ENCODE results near the gene ADAM12. TPM values are rescaled to one million over a fixed set of nuclear protein-coding genes. Genes with fewer than 3 reads are reported as not detected.
"Not testable (repeated sequence)": the region's sequence is repeated elsewhere in the genome, so short reads cannot be mapped to it uniquely, and the experiment has no call there.

The ADAM12 gene
- total RNA-seq, 2 donors from 2014 or later, result 0.71 to 1.2 TPM

DNA sequence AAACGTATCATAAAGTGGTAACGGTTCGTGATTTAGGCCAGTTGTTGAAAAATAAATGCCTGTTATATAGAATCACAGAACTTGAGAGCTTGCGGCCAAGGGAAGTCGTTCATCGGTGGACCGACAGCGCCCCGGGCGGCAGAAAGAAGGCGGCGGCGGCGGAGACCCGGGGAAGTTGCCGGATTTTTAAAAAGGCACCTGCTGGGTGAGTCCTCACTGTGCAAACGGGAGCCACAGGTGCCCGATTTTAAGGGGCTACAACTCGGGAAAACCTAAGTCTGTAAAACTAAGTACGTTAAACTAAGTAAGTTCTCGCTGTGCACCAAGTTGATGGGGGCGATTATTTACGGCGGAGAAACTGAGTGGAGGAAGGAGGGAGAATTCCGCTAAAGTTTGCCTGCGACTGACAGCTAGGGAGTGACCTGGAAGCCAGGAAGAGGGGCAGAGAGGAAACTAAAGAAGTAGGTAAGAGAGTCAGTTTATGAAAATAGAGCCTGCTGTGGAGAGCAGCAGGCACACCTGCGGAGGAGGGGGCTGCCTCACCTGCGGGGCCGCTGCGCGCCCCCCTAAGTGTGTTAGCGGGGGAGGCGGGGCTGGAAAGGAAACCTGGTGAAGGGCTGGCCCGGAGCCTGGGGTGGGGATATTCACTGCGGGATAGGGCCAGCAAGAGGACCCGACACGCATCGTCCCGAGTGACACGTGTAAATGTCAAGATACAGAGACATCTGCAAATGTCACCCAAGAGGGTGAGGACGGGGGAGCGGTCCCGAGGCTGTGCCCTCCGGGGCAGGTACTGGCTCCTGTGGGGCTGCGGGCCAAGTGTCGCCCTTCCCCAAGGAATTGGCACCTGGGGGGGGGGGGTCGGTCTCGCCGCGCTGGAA is 996 bp downstream of the ADAM12 start:
- DNase-seq (ENCODE audit: low spot score), result peak; percentile 85
- no peaks in the 10 kb centered on the region for H3K9me3 ChIP-seq
- peak overlapping the region in 1 of 2 donors; percentile 62 for H3K27ac ChIP-seq
- H3K36me3 ChIP-seq, result no peaks in the 10 kb centered on the region
- peaks cover 0 to 4% of the 10 kb centered on the region in 2 donors for H3K27me3 ChIP-seq
- TF ChIP-seq, protein P1, sequence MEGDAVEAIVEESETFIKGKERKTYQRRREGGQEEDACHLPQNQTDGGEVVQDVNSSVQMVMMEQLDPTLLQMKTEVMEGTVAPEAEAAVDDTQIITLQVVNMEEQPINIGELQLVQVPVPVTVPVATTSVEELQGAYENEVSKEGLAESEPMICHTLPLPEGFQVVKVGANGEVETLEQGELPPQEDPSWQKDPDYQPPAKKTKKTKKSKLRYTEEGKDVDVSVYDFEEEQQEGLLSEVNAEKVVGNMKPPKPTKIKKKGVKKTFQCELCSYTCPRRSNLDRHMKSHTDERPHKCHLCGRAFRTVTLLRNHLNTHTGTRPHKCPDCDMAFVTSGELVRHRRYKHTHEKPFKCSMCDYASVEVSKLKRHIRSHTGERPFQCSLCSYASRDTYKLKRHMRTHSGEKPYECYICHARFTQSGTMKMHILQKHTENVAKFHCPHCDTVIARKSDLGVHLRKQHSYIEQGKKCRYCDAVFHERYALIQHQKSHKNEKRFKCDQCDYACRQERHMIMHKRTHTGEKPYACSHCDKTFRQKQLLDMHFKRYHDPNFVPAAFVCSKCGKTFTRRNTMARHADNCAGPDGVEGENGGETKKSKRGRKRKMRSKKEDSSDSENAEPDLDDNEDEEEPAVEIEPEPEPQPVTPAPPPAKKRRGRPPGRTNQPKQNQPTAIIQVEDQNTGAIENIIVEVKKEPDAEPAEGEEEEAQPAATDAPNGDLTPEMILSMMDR (IDR thresholded peaks at IDR 0.05), result peak; percentile 35 to 80
- peaks cover 0 to 18% of the 10 kb centered on the region in 2 donors for H3K4me1 ChIP-seq
- peak overlapping the region; percentile 24 to 51 for H3K4me3 ChIP-seq

DNA sequence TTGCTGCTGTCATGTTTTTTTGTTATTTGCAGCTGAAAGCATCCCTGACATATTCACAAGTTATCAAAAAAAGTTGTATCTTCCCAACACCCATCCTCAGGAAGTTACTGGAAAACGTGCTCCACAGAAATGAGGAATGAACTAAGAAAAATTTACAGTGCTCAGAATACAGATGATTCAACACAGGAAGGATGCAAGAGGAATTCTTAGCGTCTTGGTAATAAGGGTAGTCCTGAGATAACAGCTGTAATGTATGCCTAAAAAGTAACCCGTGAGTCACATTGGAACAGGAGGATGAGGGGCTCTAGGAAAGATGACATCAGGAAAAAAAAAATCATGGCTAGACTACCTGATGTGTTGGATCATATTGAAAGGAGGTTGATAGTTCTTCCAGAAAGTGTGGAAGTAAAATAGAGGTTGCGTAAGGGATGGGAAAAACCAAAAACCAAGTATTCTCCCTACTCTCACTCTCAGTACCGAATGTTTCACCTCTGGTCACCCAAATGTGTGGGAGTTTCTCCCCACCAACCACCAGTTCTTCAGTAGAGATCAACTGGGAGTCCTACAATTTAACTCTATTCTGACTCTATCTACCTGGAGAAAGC is 3.9 kb downstream of the ADAM12 start:
- Histone ChIP-seq H3K9me3 (no peaks in the 10 kb centered on the region), H3K4me1 (peaks cover 0 to 18% of the 10 kb centered on the region in 2 donors), H3K27ac (no peak overlapping the region), H3K36me3 (no peaks in the 10 kb centered on the region), H3K27me3 (peaks cover 0 to 4% of the 10 kb centered on the region in 2 donors), H3K4me3 (no peak overlapping the region)
- DNase-seq (ENCODE audit: low spot score), result no peak
- TF ChIP-seq, protein P1 (IDR thresholded peaks at IDR 0.05), result no peak

DNA sequence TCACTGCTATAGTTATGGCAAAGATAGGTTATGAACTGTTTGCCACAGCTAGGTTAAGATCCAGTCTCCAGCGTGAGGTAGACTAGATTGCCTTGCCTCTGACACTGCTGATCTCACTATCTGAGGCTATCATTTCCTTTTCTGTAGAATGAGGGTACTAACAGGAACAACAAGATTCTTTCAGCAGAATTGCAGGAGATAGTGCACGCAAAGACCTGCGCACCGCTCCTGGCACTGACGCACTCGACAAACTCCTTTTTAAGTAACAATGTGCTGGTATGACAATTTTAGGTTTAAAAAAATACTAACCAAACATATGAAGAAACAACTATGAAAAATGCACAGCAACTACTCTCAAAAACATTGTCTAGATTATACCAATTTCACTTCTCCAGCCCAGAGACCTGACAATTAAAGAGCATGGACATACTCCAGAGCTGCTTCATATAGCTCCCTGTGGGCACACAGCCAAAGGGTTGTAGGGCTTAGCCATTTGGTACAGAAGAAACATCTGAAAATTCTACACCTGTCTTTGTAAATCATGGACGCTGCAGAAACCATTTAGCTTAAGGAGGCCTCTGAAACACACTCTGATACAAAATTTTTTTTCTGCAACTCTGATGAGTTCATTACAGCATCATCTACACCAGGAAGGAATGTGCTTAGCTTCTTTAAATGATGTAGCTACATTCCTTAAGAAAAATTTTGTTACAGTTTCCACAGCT is 7.8 kb downstream of the ADAM12 start:
- no peak overlapping the region for H3K4me3 ChIP-seq
- TF ChIP-seq, protein P1 (IDR thresholded peaks at IDR 0.05), result no peak
- H3K9me3 ChIP-seq, result no peaks in the 10 kb centered on the region
- H3K4me1 ChIP-seq, result no peaks in the 10 kb centered on the region
- H3K27ac ChIP-seq, result no peak overlapping the region
- H3K36me3 ChIP-seq, result no peaks in the 10 kb centered on the region
- no peaks in the 10 kb centered on the region for H3K27me3 ChIP-seq
- no peak for DNase-seq (ENCODE audit: low spot score)

DNA sequence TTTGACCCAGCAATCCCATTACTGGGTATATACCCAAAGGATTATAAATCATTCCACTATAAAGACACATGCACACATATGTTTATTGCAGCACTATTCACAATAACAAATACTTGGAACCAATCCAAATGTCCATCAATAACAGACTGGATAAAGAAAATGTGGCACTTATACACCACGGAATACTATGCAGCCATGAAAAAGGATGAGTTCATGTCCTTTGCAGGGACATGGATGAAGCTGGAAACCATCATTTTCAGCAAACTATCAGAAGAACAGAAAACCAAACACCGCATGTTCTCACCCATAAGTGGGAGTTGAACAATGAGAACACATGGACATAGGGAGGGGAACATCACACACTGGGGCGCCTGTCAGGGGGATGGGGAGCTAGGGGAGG is 9.1 kb downstream of the ADAM12 start:
- H3K27ac ChIP-seq; H3K27me3 ChIP-seq; H3K4me1 ChIP-seq; H3K9me3 ChIP-seq; H3K36me3 ChIP-seq; H3K4me3 ChIP-seq; DNase-seq (ENCODE audit: low spot score): not testable (repeated sequence)

DNA sequence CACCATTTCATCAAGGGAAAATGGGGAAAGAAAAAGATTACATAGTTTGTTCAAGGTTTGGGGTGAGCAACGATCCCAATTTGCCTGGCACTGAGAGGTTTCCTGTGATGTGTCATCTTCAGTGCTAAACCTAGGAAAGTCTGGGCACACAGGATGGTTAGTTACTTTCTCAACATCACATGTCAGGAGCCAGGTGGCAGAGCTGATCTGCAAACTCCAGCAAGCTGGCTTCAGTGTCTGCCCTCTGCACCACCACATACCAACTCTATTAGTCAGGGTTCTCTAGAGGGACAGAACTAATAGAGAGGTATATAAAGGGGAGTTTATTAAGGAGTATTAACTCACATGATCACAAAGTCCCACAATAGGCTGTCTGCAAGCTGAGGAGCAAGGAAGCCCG is 11.3 kb downstream of the ADAM12 start:
- TF ChIP-seq, protein P1 (IDR thresholded peaks at IDR 0.05), result no peak
- peaks cover 0 to 5% of the 10 kb centered on the region in 2 donors for H3K9me3 ChIP-seq

More for the DNA sequence above, 11.3 kb downstream of the ADAM12 start:
- Histone ChIP-seq H3K27ac (no peak overlapping the region), H3K27me3 (no peaks in the 10 kb centered on the region), H3K4me3 (no peak overlapping the region), H3K36me3 (no peaks in the 10 kb centered on the region), H3K4me1 (no peaks in the 10 kb centered on the region)
- no peak for DNase-seq (ENCODE audit: low spot score)
